Suppressor macrophage treated with lipopolysaccharide for 1 hour (primary cell): ENCODE results near the gene CXorf49.

Source experiments
- DNase-seq, 3 donors: peaks; one replicate each; pipeline ENCODE4 v3.0.0-alpha.2; 2020 to 2022

The CXorf49 gene

GRCh38 chrX:71671043-71671780 is 46.9 kb downstream of the CXorf49 start:
- peak; percentile 46 to 64 (median 50) for DNase-seq

GRCh38 chrX:71669947-71670346 is 48.1 kb downstream of the CXorf49 start:
- DNase-seq, result peak in 2 of 3 donors; percentile 38 to 40

GRCh38 chrX:71669492-71669891 is 48.6 kb downstream of the CXorf49 start:
- no peak for DNase-seq

GRCh38 chrX:71668248-71668595 is 49.9 kb downstream of the CXorf49 start:
- DNase-seq, result no peak

GRCh38 chrX:71667328-71668247 is 50.5 kb downstream of the CXorf49 start, which contains the start of gene LOC101059915:
TSS of gene LOC101059915 (plus strand) at chrX:71667546.
- DNase-seq, result no peak

- no peak for DNase-seq
Measured at GRCh38 chrX:71666240-71667223, 51.6 kb downstream of the CXorf49 start.

- DNase-seq, result no peak
Measured at GRCh38 chrX:71665747-71666146, 52.3 kb downstream of the CXorf49 start.

- DNase-seq, result no peak
Measured at GRCh38 chrX:71664889-71665491, 53.1 kb downstream of the CXorf49 start.
